WI38 (cell line): ENCODE data around the gene LHPP.
"Not testable (repeated sequence)": the region's sequence is repeated elsewhere in the genome, so short reads cannot be mapped to it uniquely, and the experiment has no call there.

Source experiments
- H3K4me3 ChIP-seq: 2 replicates; pipeline ENCODE4 v1.5.1; 2011; ENCODE audit warnings: low read depth, mild to moderate bottlenecking, control low read depth, low read length
- TF ChIP-seq, protein P1 (sequence below): IDR thresholded peaks from 2 replicates; pipeline ENCODE4 v1.5.1; 2012; ENCODE audit warnings: low read depth, mild to moderate bottlenecking, control low read depth, low read length

The LHPP gene

GRCh38 chr10:124607693-124608092 is 146.1 kb downstream of the LHPP start:
- TF ChIP-seq, protein P1, sequence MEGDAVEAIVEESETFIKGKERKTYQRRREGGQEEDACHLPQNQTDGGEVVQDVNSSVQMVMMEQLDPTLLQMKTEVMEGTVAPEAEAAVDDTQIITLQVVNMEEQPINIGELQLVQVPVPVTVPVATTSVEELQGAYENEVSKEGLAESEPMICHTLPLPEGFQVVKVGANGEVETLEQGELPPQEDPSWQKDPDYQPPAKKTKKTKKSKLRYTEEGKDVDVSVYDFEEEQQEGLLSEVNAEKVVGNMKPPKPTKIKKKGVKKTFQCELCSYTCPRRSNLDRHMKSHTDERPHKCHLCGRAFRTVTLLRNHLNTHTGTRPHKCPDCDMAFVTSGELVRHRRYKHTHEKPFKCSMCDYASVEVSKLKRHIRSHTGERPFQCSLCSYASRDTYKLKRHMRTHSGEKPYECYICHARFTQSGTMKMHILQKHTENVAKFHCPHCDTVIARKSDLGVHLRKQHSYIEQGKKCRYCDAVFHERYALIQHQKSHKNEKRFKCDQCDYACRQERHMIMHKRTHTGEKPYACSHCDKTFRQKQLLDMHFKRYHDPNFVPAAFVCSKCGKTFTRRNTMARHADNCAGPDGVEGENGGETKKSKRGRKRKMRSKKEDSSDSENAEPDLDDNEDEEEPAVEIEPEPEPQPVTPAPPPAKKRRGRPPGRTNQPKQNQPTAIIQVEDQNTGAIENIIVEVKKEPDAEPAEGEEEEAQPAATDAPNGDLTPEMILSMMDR = no peak
- no peak overlapping the region for H3K4me3 ChIP-seq

- H3K4me3 ChIP-seq = no peak overlapping the region
- TF ChIP-seq, protein P1 = no peak
Observed at GRCh38 chr10:124608093-124608721, 146.6 kb downstream of the LHPP start.

DNA sequence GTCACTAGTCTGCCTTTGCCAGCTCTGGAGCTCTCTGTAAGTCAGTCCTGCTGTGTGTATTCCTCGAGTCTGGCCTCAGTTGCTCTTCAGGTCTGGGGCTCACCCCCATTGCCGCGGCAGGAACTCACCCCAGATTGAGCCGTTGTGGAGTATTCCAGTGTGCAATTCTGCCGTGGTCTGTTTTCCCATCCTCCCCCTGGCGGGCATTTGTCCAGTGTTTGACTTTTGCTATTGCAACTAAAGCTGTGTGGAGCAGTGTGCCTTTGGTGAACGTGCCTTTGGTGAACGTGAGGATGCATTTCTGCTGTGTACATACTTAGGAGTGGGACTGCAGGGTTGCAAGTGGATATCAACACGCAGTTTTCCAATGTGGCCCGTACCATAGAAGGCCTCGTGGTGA is 148.1 kb downstream of the LHPP start:
- H3K4me3 ChIP-seq = no peak overlapping the region

GRCh38 chr10:124610186-124610585 is 148.6 kb downstream of the LHPP start:
- not testable (repeated sequence) for H3K4me3 ChIP-seq

More for the DNA sequence above, 148.1 kb downstream of the LHPP start:
- TF ChIP-seq, protein P1 = no peak

- not testable (repeated sequence) for H3K4me3 ChIP-seq
Observed at GRCh38 chr10:124610851-124611250, 149.2 kb downstream of the LHPP start.

- no peak overlapping the region for H3K4me3 ChIP-seq
- TF ChIP-seq, protein P1 = no peak
Observed at GRCh38 chr10:124611738-124612137, 150.1 kb downstream of the LHPP start.

GRCh38 chr10:124612611-124613498 is 151.2 kb downstream of the LHPP start:
- TF ChIP-seq, protein P1 = no peak
- H3K4me3 ChIP-seq = no peak overlapping the region

DNA sequence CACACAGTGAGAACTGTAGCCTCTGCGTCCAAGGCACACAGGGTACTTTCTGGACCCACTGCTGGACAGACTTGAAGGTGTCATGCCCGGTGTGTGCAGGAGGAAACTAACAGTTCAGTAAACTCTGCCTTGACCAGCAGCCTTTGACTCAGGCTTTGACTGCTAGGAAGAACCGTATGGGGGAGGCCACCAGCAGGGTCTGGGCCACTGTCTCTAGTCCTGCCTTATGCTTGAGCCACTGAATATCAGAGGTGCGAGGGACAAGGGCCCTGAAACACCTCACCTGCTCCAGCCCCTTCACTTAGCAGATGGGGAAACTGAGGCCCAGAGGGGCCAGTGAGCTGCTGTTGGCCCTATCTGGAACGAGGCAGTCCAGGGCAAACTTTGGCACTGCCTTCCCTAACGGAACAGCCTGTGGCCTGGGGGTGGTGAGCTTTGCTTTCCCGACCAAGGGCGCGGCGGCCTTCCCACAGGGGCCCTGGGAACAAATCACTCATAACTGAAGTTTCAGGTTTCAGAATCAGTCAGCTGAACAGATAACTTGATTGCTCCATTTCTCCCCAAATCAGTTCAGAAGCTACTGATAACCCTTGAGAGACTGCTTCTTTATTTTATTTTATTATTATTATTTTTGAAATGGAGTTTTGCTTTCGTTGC is 152.5 kb downstream of the LHPP start:
- TF ChIP-seq, protein P1 = no peak
- no peak overlapping the region for H3K4me3 ChIP-seq
